GM12878 (cell line): ENCODE measurements around the gene NSG2.

Experiments used
- CHD1 ChIP-seq: IDR thresholded peaks from 2 replicates; pipeline ENCODE4 v1.6.1; 2012; ENCODE audit warnings: low read depth, low read length, improper control_type of control experiment
- CTCF ChIP-seq, 3 experiments: IDR thresholded peaks in 2 of 3; conservative IDR thresholded peaks in 1 of 3; 2 replicates each; pipeline ENCODE4 v1.5.1; 2011; ENCODE audit warnings: low read depth in 3 of 3, low read length in 3 of 3, mild to moderate bottlenecking in 3 of 3, control low read depth in 2 of 3, moderate library complexity in 2 of 3, inconsistent platforms in 1 of 3, mixed read lengths in 1 of 3; ENCODE audit not compliant: control insufficient read depth in 2 of 3, insufficient read depth in 1 of 3; ENCODE audit errors: extremely low read depth in 1 of 3
- EZH2 ChIP-seq: IDR thresholded peaks from 2 replicates; pipeline ENCODE4 v1.6.1; 2012; ENCODE audit warnings: low read depth, mild to moderate bottlenecking, control low read depth, inconsistent platforms, low read length, borderline replicate concordance; ENCODE audit not compliant: control insufficient read depth
- NRF1 ChIP-seq: conservative IDR thresholded peaks from 2 replicates; pipeline ENCODE4 v1.6.1; 2011; ENCODE audit warnings: mild to moderate bottlenecking, low read depth, low read length, improper control_type of control experiment
- PKNOX1 ChIP-seq: fragments of 450-650 bp; IDR thresholded peaks from 2 replicates; pipeline ENCODE4 v1.6.1; 2016; ENCODE audit warnings: mild to moderate bottlenecking
- POLR2A ChIP-seq: IDR thresholded peaks from 2 replicates; pipeline ENCODE4 v1.6.1; 2011; ENCODE audit warnings: low read depth, mild to moderate bottlenecking, low read length
- POLR2AphosphoS5 ChIP-seq: IDR thresholded peaks from 2 replicates; pipeline ENCODE4 v1.6.1; 2011; ENCODE audit warnings: mild to moderate bottlenecking, low read length, inconsistent platforms
- REST ChIP-seq: IDR thresholded peaks from 2 replicates; pipeline ENCODE4 v1.6.1; 2012; ENCODE audit warnings: mild to moderate bottlenecking, low read depth, low read length
- TAF1 ChIP-seq: IDR thresholded peaks from 2 replicates; pipeline ENCODE4 v1.6.1; 2011; ENCODE audit warnings: mild to moderate bottlenecking, low read depth, low read length, borderline replicate concordance
- YY1 ChIP-seq: IDR thresholded peaks from 2 replicates; pipeline ENCODE4 v1.6.1; 2011; ENCODE audit warnings: low read depth, mild to moderate bottlenecking, low read length

GRCh38 chr5:174010365-174010764 is 35.1 kb upstream of the NSG2 start:
- TF ChIP-seq PKNOX1 (no peak), NRF1 (no peak), CTCF (IDR thresholded peaks at IDR 0.05 in 2 of 3, conservative IDR thresholded peaks at IDR 0.05 in 1 of 3; ENCODE audit: control insufficient read depth in 2 of 3, extremely low read depth in 1 of 3, insufficient read depth in 1 of 3, low read depth in 3 of 3, low read length in 3 of 3) (no peak), YY1 (no peak), POLR2AphosphoS5 (no peak), EZH2 (no peak), POLR2A (no peak), CHD1 (no peak), REST (no peak), TAF1 (no peak)
